Neuronal stem cell (in vitro differentiated cells): ENCODE measurements around the gene RAP1A.

ENCODE experiments used
- DNase-seq: peaks from one replicate; pipeline ENCODE4 v3.0.0-alpha.2; 2013; ENCODE audit warnings: low spot score
- H2AFZ ChIP-seq: one replicate; pipeline ENCODE4 v1.6.1; 2013; ENCODE audit warnings: mild to moderate bottlenecking, low read length, inconsistent platforms
- H2AK5ac ChIP-seq: 2 replicates; pipeline ENCODE4 v1.6.1; 2013; ENCODE audit warnings: low read depth, mild to moderate bottlenecking, inconsistent platforms, low read length, moderate library complexity, mixed read lengths
- H2BK120ac ChIP-seq: 2 replicates; pipeline ENCODE4 v1.6.1; 2013; ENCODE audit warnings: low read depth, mild to moderate bottlenecking, inconsistent platforms, low read length, moderate library complexity, mixed read lengths
- H2BK12ac ChIP-seq: one replicate; pipeline ENCODE4 v1.6.1; 2013; ENCODE audit warnings: low read length, inconsistent platforms
- H2BK15ac ChIP-seq: 2 replicates; pipeline ENCODE4 v1.6.1; 2013; ENCODE audit warnings: mild to moderate bottlenecking, low read length, inconsistent platforms, mixed read lengths
- H2BK5ac ChIP-seq: one replicate; pipeline ENCODE4 v1.6.1; 2013; ENCODE audit warnings: inconsistent platforms, mild to moderate bottlenecking, low read length, moderate library complexity
- H3K14ac ChIP-seq: one replicate; pipeline ENCODE4 v1.6.1; 2013; ENCODE audit warnings: low read length, inconsistent platforms
- H3K18ac ChIP-seq: 2 replicates; pipeline ENCODE4 v1.6.1; 2013; ENCODE audit warnings: low read length, inconsistent platforms
- H3K23ac ChIP-seq: 2 replicates; pipeline ENCODE4 v1.6.1; 2013; ENCODE audit warnings: low read depth, mild to moderate bottlenecking, mixed read lengths, low read length, inconsistent platforms; ENCODE audit not compliant: poor library complexity
- H3K27ac ChIP-seq: replicated peaks from 3 replicates; pipeline ENCODE4 v1.5.1; 2013; ENCODE audit warnings: low read length, inconsistent platforms
- H3K27me3 ChIP-seq, 3 experiments: 2 replicates each; pipeline ENCODE4 v1.6.1; 2013; ENCODE audit warnings: low read length in 3 of 3, mild to moderate bottlenecking in 2 of 3, inconsistent platforms in 1 of 3, low read depth in 1 of 3, mixed read lengths in 1 of 3, moderate library complexity in 1 of 3; ENCODE audit not compliant: control insufficient read depth in 3 of 3, insufficient read depth in 3 of 3
- H3K36me3 ChIP-seq, 2 donors: replicated peaks in 1 of 2; 2 replicates each; pipeline ENCODE4 v1.6.1; 2013; ENCODE audit warnings: low read length in 2 of 2; ENCODE audit not compliant: control insufficient read depth in 2 of 2, insufficient read depth in 2 of 2
- H3K4ac ChIP-seq: 2 replicates; pipeline ENCODE4 v1.6.1; 2013; ENCODE audit warnings: inconsistent platforms, mild to moderate bottlenecking, low read length, moderate library complexity
- H3K4me1 ChIP-seq, 2 donors: 1 replicate in 1 of 2; 2 replicates in 1 of 2; pipeline ENCODE4 v1.6.1; 2013; ENCODE audit warnings: low read length in 2 of 2, low read depth in 1 of 2; ENCODE audit not compliant: control insufficient read depth in 2 of 2, insufficient read depth in 1 of 2
- H3K4me2 ChIP-seq: one replicate; pipeline ENCODE4 v1.6.1; 2013; ENCODE audit warnings: mild to moderate bottlenecking, low read length, inconsistent platforms; ENCODE audit not compliant: insufficient read depth, poor library complexity, severe bottlenecking
- H3K4me3 ChIP-seq, 2 donors: 2 replicates each; pipeline ENCODE4 v1.5.1; 2013; ENCODE audit warnings: low read length in 2 of 2, mild to moderate bottlenecking in 2 of 2, inconsistent platforms in 1 of 2, moderate library complexity in 1 of 2
- H3K79me1 ChIP-seq: one replicate; pipeline ENCODE4 v1.6.1; 2013; ENCODE audit warnings: low read depth, mild to moderate bottlenecking, inconsistent platforms, low read length, moderate library complexity
- H3K9ac ChIP-seq: one replicate; pipeline ENCODE4 v1.6.1; 2013; ENCODE audit warnings: mild to moderate bottlenecking, low read depth, low read length, inconsistent platforms; ENCODE audit not compliant: poor library complexity
- H3K9me3 ChIP-seq, 2 donors: replicated peaks in 1 of 2; 2 replicates each; pipeline versions ENCODE3 to v1.6.1; 2013; ENCODE audit warnings: low read length in 2 of 2, mild to moderate bottlenecking in 2 of 2, inconsistent platforms in 1 of 2, low read depth in 1 of 2, mixed read lengths in 1 of 2, moderate library complexity in 1 of 2; ENCODE audit not compliant: control insufficient read depth in 2 of 2, insufficient read depth in 1 of 2
- H4K8ac ChIP-seq: one replicate; pipeline ENCODE4 v1.6.1; 2013; ENCODE audit warnings: low read depth, mild to moderate bottlenecking, inconsistent platforms, low read length, moderate library complexity
- H4K91ac ChIP-seq: one replicate; pipeline ENCODE4 v1.6.1; 2013; ENCODE audit warnings: low read length, low read depth, mild to moderate bottlenecking, inconsistent platforms; ENCODE audit not compliant: poor library complexity
- WGBS, 2 donors: extraction: QIAGEN DNeasy Blood & Tissue Kit; methylation state at CpG; one replicate each; pipeline ENCODE4 v1.1.7; 2013; ENCODE audit warnings: missing lambda C conversion rate in 2 of 2, mixed read lengths in 1 of 2; ENCODE audit not compliant: insufficient read length in 2 of 2, insufficient replicate concordance in 1 of 2; ENCODE audit errors: extremely low coverage in 2 of 2; 5-methylcytosine and 5-hydroxymethylcytosine counted together

RAP1A gene

GRCh38 chr1:111628153-111628552 lies 8.6 kb downstream of the RAP1A start:
- DNase-seq = no peak
- no peaks in the 10 kb centered on the region for H3K9me3 ChIP-seq
- no peak overlapping the region for H3K4me2 ChIP-seq
- no peak overlapping the region for H3K4ac ChIP-seq
- H3K36me3 ChIP-seq = no peaks in the 10 kb centered on the region
- H3K79me1 ChIP-seq = no peaks in the 10 kb centered on the region
- H3K9ac ChIP-seq = no peak overlapping the region
- H3K27ac ChIP-seq = no peak overlapping the region
- WGBS, 2 donors = no CpG with 5 or more reads among the region's 2 CpGs
- H3K4me1 ChIP-seq = no peaks in the 10 kb centered on the region
- H2BK120ac ChIP-seq = no peak overlapping the region
- no peak overlapping the region for H2AK5ac ChIP-seq
- H4K91ac ChIP-seq = no peak overlapping the region
- no peak overlapping the region for H3K18ac ChIP-seq
- no peak overlapping the region for H3K14ac ChIP-seq
- H2BK15ac ChIP-seq = no peak overlapping the region
- H3K27me3 ChIP-seq = no peaks in the 10 kb centered on the region
- no peak overlapping the region for H2BK12ac ChIP-seq
- no peak overlapping the region for H2BK5ac ChIP-seq
- H4K8ac ChIP-seq = no peak overlapping the region
- no peak overlapping the region for H3K4me3 ChIP-seq
- no peak overlapping the region for H3K23ac ChIP-seq
- no peak overlapping the region for H2AFZ ChIP-seq

- no peaks in the 10 kb centered on the region for H3K79me1 ChIP-seq
- no peak overlapping the region for H2AFZ ChIP-seq
- H3K4me1 ChIP-seq = no peaks in the 10 kb centered on the region
- no peak overlapping the region for H3K27ac ChIP-seq
- no peak overlapping the region for H2BK5ac ChIP-seq
- no peaks in the 10 kb centered on the region for H3K27me3 ChIP-seq
- no CpG with 5 or more reads among the region's 4 CpGs for WGBS, 2 donors
- no peak overlapping the region for H2BK12ac ChIP-seq
- H3K4me2 ChIP-seq = no peak overlapping the region
- no peak overlapping the region for H2AK5ac ChIP-seq
- H3K14ac ChIP-seq = no peak overlapping the region
- H3K18ac ChIP-seq = no peak overlapping the region
- no peak overlapping the region for H4K91ac ChIP-seq
- no peak overlapping the region for H3K9ac ChIP-seq
- no peak overlapping the region for H2BK15ac ChIP-seq
- H3K4ac ChIP-seq = no peak overlapping the region
- no peaks in the 10 kb centered on the region for H3K9me3 ChIP-seq
- H4K8ac ChIP-seq = no peak overlapping the region
- H2BK120ac ChIP-seq = no peak overlapping the region
- no peaks in the 10 kb centered on the region for H3K36me3 ChIP-seq
- H3K23ac ChIP-seq = no peak overlapping the region
- no peak overlapping the region for H3K4me3 ChIP-seq
- DNase-seq = no peak
These were observed 9.8 kb downstream of the RAP1A start for GRCh38 chr1:111629190-111629954.

GRCh38 chr1:111630567-111630966 lies 11.0 kb downstream of the RAP1A start:
- Histone ChIP-seq H2AFZ (no peak overlapping the region), H4K8ac (no peak overlapping the region), H3K14ac (no peak overlapping the region), H3K4me3 (no peak overlapping the region), H3K4me1 (no peaks in the 10 kb centered on the region), H3K4me2 (no peak overlapping the region), H3K9ac (no peak overlapping the region), H3K9me3 (no peaks in the 10 kb centered on the region), H3K18ac (no peak overlapping the region), H2BK5ac (no peak overlapping the region), H3K36me3 (no peaks in the 10 kb centered on the region), H3K23ac (no peak overlapping the region), H3K27me3 (no peaks in the 10 kb centered on the region), H3K79me1 (no peaks in the 10 kb centered on the region), H2BK120ac (no peak overlapping the region), H2BK12ac (no peak overlapping the region), H2AK5ac (no peak overlapping the region), H3K27ac (no peak overlapping the region), H4K91ac (no peak overlapping the region), H2BK15ac (no peak overlapping the region), H3K4ac (no peak overlapping the region)
- DNase-seq = no peak
- no CpG with 5 or more reads among the region's 2 CpGs for WGBS, 2 donors

DNA sequence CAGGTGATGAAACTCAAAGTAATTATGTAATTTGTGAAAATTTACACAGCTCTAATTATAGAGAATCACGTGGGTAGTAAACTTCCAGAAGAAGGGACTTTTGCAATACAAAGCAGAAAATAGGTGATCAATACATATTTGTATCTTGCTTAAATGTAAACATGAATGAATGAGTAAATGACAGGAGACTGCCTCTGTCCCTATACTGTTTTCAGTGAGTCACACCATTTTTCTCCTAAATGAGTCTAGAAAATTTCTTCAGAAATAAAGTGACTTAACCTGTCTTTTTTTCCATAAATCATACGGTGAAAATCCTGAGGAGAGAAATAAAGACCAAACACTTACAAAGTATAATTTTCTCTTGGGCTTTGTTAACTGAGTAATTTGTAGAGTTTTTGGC lies 11.9 kb downstream of the RAP1A start:
- no peak overlapping the region for H2BK12ac ChIP-seq
- H3K4ac ChIP-seq = no peak overlapping the region
- no peak overlapping the region for H2BK15ac ChIP-seq

More for the DNA sequence above, 11.9 kb downstream of the RAP1A start:
- H3K9ac ChIP-seq = no peak overlapping the region
- H3K79me1 ChIP-seq = no peaks in the 10 kb centered on the region
- H3K4me1 ChIP-seq = no peaks in the 10 kb centered on the region
- no peak overlapping the region for H3K27ac ChIP-seq
- no peaks in the 10 kb centered on the region for H3K27me3 ChIP-seq
- no peak overlapping the region for H3K18ac ChIP-seq
- no peak overlapping the region for H2BK5ac ChIP-seq
- H4K91ac ChIP-seq = no peak overlapping the region
- H3K4me3 ChIP-seq = no peak overlapping the region
- no peaks in the 10 kb centered on the region for H3K9me3 ChIP-seq
- no peak overlapping the region for H2AK5ac ChIP-seq
- WGBS, 2 donors = no CpG with 5 or more reads among the region's 2 CpGs
- H2BK120ac ChIP-seq = no peak overlapping the region
- no peak overlapping the region for H4K8ac ChIP-seq
- H2AFZ ChIP-seq = no peak overlapping the region
- no peak overlapping the region for H3K4me2 ChIP-seq
- H3K23ac ChIP-seq = no peak overlapping the region
- H3K14ac ChIP-seq = no peak overlapping the region
- H3K36me3 ChIP-seq = no peaks in the 10 kb centered on the region
- no peak for DNase-seq
